PFSK-1 (cell line): ENCODE data around the gene UQCRQ.
A peak's percentile ranks its signal among the peaks of the same experiment; 100 is the strongest.

Source experiments
- FOXP2 ChIP-seq: optimal IDR thresholded peaks from 2 replicates; pipeline ENCODE3; 2011; ENCODE audit warnings: borderline replicate concordance, control low read depth, inconsistent platforms; ENCODE audit not compliant: insufficient read depth; ENCODE audit errors: extremely low read length, extremely low read depth
- POLR2AphosphoS5 ChIP-seq: IDR thresholded peaks from 2 replicates; pipeline ENCODE4 v1.6.1; 2012; ENCODE audit warnings: low read depth, mild to moderate bottlenecking, control low read depth, low read length, moderate library complexity
- SIN3A ChIP-seq: IDR thresholded peaks from 2 replicates; pipeline ENCODE4 v1.6.1; 2012; ENCODE audit warnings: mild to moderate bottlenecking, low read length, moderate library complexity, borderline replicate concordance; ENCODE audit not compliant: insufficient read depth
- TAF1 ChIP-seq: IDR thresholded peaks from 2 replicates; pipeline ENCODE4 v1.6.1; 2012; ENCODE audit warnings: low read length, control low read depth, borderline replicate concordance; ENCODE audit not compliant: insufficient read depth
- TF ChIP-seq, protein P1 (sequence below), 2 experiments: IDR thresholded peaks; 2 replicates each; pipeline versions ENCODE4 v1.6.1 to v1.8.0; 2011 to 2012; ENCODE audit warnings: low read depth in 2 of 2, low read length in 2 of 2, control low read depth in 1 of 2, inconsistent platforms in 1 of 2, mild to moderate bottlenecking in 1 of 2, moderate library complexity in 1 of 2; ENCODE audit not compliant: insufficient read depth in 1 of 2

GRCh38 chr5:132830436-132831094 is 35.9 kb upstream of the UQCRQ start, which contains the start of gene SHROOM1:
- TF ChIP-seq TAF1 (no peak), POLR2AphosphoS5 (no peak), SIN3A (no peak), FOXP2 (peak; percentile 21)
- TF ChIP-seq, protein P1, sequence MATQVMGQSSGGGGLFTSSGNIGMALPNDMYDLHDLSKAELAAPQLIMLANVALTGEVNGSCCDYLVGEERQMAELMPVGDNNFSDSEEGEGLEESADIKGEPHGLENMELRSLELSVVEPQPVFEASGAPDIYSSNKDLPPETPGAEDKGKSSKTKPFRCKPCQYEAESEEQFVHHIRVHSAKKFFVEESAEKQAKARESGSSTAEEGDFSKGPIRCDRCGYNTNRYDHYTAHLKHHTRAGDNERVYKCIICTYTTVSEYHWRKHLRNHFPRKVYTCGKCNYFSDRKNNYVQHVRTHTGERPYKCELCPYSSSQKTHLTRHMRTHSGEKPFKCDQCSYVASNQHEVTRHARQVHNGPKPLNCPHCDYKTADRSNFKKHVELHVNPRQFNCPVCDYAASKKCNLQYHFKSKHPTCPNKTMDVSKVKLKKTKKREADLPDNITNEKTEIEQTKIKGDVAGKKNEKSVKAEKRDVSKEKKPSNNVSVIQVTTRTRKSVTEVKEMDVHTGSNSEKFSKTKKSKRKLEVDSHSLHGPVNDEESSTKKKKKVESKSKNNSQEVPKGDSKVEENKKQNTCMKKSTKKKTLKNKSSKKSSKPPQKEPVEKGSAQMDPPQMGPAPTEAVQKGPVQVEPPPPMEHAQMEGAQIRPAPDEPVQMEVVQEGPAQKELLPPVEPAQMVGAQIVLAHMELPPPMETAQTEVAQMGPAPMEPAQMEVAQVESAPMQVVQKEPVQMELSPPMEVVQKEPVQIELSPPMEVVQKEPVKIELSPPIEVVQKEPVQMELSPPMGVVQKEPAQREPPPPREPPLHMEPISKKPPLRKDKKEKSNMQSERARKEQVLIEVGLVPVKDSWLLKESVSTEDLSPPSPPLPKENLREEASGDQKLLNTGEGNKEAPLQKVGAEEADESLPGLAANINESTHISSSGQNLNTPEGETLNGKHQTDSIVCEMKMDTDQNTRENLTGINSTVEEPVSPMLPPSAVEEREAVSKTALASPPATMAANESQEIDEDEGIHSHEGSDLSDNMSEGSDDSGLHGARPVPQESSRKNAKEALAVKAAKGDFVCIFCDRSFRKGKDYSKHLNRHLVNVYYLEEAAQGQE (IDR thresholded peaks at IDR 0.05; ENCODE audit: insufficient read depth in 1 of 2, low read depth in 2 of 2, low read length in 2 of 2), result no peak
